GM18951 (cell line): ENCODE data around the gene SMARCD3.

Experiments used
- POLR2A ChIP-seq: IDR thresholded peaks from 4 replicates; pipeline ENCODE4 v1.6.1; 2011; ENCODE audit warnings: mild to moderate bottlenecking; ENCODE audit not compliant: insufficient read length, insufficient read depth; ENCODE audit errors: extremely low read depth
- in situ Hi-C: fragments of 300-500 bp; cut with MboI; formaldehyde crosslinking; loops from one replicate; pipeline ENCODE4 v1.12.0; 2022; ENCODE audit warnings: low sequenced_read_pairs, mixed read lengths, inconsistent platforms; ENCODE audit not compliant: unreplicated experiment

Gene SMARCD3

DNA sequence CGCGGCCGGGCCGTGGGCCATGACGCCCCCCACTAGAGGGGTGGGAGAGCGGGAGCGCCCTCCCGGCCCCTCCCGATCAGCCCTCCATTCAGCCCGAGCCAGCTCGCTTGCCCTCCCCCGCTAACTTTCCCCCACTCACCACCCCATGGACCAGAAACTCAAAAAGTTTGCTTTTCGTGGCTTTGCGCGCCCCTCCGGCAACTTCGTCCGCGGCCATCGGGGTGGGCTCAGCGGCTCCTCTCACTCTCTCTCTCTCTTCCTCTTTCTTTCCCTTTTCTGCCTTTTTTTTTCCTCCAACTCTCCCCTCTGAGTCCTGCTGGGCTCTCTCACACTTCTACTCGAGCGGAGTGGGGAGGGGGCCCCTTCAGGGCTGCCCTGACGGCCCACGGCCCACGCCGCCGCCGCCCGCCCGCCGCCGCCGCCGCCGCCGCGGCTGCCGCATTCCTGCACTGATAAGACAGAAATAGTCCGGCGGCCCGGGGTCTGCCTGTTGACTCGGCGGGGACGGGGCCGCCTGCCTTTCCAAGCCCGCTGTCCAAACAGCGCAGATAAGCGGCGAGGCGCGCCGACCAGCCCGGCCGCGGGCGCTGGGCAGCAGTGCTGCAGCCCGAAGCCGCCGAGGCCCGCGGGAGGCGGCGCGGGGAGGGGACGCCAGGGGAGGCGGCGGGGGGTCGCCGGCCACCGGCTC is at the start of gene SMARCD3:
TSS of gene SMARCD3 (minus strand) at position 349 of the 688 bp plus-strand sequence. CDS start at position 217, 132 bp downstream.
- in situ Hi-C loops, result no loop called here
- TF ChIP-seq POLR2A, result no peak

DNA sequence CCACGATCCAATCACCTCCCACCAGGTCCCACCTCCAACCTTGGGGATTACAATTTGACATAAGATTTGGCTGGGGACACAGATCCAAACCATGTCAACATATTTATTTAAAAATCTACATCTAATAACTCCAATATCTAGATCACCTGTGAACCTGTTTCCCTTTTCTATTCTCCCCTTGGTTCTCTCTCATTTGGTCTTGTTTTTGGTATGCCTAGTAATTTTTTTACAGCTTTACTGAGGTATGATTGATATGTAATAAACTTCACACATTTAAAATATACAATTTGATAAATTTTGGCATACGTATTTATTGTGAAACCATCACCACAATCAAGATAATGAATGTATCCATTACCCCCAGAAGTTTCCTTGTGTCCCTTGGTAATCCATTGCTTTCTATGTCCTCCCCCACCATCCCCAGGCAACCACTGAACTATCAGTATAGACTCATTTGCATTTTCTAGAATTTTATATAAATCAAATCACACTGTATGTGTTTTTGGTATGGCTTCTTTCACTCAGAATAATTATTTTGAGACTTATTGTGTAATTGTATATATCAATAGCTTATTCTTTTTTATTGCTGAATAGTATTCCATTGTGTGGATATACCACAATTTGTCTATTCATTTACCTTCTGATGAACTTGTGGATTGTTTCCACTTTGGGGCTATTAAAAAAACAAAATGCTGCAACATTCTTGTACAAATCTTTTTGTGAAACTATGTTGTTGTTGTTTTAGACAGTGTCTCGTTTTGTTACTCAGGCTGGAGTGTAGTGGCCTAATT is 47.9 kb upstream of the SMARCD3 start:
- in situ Hi-C loops, result no loop called here
- TF ChIP-seq POLR2A, result no peak

DNA sequence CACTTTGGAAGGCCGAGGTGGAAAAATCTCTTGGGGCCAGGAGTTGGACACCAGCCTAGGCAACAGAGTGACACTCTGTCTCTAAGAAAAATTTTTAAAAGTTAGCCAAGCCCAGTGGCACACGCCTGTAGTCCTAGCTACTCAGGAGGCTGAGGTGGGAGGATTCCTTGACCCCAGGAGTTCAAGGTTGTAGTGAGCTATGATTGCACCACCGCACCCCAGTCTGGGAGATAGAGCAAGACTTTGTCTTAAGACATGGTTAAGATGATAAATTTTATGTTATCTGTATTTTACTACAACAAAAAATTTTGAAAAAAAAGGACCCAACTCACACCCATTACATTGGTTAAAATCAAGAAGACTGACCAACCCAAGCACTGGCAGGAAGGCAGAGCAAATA is 44.4 kb upstream of the SMARCD3 start:
- no peak for TF ChIP-seq POLR2A
- in situ Hi-C loops, result no loop called here

DNA sequence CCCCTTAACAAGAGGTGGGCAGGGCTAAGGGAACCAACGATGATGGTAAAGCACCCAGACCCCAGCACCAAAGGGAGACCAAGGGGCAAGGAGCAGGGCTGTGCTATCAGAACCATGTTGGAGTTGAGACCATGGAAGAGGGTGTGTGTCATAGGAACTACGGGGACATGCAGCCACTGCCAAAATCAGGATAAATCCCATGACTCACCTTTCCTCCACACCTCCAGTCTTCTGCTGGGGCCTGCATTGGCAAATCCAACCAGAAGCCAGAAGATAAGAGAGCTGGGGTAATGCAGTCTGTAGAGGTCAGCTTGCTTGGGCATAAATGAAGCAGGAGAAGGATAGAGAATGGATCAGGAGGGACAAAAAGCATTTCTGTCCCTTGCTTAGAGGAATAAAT is 42.7 kb upstream of the SMARCD3 start:
- TF ChIP-seq POLR2A, result no peak

DNA sequence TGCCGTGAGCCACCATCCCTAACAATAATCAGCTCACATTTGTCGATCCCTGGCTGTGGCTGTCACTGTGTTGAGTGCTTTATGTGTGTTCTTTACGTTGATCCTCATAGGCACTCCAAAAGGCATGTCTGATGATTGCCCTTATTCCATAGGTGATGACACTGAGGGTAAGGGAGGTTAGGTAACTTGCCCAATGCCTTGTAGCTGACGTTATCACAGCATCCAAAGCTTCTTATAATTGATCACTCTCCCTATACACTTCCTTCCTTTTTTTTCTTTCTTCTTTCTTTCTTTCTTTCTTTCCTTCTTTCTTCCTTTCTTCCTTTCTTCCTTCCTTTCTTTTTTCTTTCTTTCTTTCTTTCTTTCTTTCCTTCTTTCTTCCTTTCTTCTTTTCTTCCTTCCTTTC is 41.9 kb upstream of the SMARCD3 start:
- TF ChIP-seq POLR2A, result no peak
- in situ Hi-C loops, result no loop called here

More for the DNA sequence above, 42.7 kb upstream of the SMARCD3 start:
- in situ Hi-C loops, result no loop called here

DNA sequence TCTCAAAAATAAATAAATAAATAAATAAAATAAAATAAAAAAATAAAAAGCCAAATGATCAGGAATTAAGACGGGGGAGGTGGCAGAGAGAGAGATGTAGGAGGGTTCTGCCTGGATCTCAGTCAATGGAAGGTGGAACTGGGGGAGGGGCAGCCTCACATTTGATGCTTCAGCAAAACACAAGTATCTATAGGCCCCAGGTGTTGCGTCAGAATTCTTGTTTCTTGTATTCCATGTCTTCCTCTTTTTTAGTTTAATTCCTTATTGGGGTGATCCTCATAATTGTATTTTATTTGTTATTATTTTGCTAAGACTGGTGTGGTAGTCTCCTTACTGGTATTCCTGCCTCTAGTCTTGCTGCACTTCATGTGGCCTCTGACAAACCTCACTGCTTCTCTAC is 41.4 kb upstream of the SMARCD3 start:
- TF ChIP-seq POLR2A, result no peak
- in situ Hi-C loops, result no loop called here

DNA sequence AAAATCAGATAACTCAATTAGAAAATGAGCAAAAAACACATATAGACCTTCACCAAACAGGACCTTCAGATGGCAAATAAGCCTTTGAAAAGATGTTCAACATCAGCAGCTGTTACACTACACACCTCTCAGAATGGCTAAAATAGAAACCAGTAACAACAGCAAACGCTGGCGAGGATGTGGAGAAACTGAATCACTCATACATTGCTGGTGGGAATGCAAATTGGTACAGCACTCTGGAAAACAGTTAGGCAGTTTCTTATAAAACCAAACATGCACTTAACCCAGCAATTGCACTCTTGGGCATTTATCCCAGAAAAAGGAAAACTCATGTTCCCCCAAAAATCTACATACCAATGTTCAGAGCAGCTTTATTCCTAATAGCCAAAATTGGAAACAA is 37.7 kb upstream of the SMARCD3 start:
- no peak for TF ChIP-seq POLR2A
- in situ Hi-C loops, result no loop called here

DNA sequence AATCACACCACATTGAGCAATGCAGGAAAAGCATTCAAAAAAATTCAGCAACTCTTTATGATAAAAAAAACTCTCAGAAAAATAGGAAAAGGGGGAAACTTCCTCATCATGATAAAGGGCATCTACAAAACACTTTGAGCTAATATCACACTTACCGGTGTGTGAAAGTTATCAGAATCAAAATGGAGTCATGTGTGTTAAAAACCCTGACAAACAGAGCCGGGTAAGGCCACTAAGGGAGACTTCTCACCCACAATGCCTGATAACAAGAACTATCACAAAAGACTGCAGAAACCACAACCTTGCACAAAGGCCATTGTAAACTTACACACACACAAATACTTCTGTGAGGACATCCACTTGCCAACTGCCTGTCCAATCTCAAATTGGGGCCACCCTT is 34.8 kb upstream of the SMARCD3 start:
- no peak for TF ChIP-seq POLR2A
- in situ Hi-C loops, result no loop called here

DNA sequence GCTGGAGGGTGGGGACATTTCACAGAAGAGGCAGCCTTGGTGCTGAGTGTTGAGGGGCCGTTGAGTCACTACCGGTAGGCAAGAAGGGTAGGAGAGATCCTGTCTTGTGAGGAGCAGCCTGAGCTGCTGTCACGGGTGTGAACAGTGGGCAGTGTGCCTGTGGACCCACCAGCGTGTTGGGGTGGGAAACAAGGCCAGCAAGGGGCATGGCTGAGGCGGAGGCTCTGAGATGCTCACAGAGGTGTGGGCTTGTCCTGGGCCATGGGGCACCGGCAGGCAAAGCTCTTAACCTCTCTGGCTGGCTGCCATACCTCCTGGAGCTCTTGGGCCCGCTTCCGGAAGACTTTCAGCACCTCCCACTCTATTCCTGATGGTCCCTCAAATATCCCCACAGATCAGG is 33.6 kb upstream of the SMARCD3 start:
- no peak for TF ChIP-seq POLR2A
- in situ Hi-C loops, result no loop called here

DNA sequence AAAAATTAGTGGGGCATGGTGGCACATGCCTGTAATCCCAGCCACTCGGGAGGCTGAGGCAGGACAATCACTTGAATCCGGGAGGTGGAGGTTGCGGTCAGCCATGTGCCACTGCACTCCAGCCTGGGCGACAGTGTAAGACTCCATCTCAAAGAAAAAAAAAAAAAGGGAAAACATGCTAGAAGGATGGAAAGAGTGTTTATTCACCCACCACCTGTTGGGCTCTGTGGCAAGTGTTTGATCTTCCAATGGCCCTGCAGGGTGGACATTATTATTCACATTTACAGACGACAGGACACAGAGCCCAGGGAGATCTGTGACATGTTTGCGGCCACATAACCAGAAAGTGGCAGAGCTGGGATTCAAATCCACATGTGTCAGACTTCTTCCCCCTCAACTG is 33.2 kb upstream of the SMARCD3 start:
- TF ChIP-seq POLR2A, result no peak
- in situ Hi-C loops, result no loop called here

DNA sequence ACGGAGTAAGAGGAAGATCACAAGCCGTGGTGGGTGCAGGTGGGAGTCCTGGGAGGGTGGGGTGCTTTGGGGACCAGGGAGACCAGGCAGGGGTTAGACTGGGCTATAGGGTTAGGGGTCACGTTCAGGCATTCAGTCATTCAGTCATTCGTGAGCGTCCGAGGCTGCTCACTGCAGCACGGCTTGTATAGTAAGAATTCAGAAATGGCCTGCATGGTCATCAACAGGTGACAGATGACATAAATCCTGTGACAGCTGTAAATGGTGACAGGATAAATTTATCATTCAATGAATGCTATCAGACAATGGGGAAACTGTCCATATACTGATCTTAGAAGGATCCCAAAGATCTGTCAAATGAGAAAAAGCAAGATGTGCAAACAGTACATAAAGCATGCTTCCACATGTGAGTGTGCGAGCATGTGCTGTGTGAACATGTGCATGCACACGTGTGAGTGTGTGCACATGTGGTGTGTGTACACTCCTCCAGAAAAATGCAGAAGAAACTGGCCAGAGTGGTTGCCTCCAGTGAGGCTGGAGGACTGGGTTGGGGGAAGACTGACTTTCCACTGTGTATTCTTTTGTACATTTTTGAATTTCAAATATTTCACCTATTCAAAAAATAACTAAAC is 32.0 kb upstream of the SMARCD3 start:
- in situ Hi-C loops, result no loop called here
- no peak for TF ChIP-seq POLR2A

DNA sequence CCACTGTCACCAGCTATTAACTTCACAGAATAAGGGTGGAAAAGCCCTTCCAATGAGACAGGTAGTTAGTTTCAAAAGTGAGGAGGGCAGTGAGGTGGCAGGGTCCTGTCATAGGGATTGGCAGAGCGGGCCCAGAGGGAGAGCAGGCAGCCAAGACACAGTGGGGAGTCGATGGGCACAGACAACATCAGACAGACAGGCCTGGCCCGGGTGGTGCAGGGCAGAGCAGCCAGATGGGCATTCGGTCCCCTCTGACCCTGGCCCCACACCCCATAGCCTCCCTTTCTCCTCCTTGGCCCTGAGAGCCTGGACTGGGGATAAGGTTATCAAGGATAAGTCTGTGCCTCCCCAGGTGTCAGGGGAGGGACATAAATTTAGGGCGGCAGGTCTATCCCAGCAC is 31.4 kb upstream of the SMARCD3 start:
- TF ChIP-seq POLR2A, result no peak
- in situ Hi-C loops, result no loop called here

DNA sequence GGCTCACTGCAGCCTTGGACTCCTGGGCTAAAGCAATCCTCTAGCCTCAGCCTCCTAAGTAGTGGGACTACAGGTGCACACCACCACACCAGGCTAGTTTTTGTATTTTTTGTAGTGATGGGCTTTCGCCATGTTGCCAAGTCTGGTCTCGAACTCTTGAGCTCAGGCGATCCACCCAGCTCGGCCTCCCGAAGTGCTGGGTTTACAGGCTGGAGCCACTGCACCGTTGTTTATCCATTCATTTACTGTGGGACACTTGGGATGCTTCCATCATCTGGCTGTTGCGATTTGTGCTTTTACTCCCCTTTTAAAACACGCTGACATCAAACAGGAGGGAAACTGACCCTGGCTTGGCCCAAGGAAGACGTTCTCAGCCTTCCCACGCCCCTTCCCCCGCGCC is 30.5 kb upstream of the SMARCD3 start:
- in situ Hi-C loops, result no loop called here
- TF ChIP-seq POLR2A, result no peak

DNA sequence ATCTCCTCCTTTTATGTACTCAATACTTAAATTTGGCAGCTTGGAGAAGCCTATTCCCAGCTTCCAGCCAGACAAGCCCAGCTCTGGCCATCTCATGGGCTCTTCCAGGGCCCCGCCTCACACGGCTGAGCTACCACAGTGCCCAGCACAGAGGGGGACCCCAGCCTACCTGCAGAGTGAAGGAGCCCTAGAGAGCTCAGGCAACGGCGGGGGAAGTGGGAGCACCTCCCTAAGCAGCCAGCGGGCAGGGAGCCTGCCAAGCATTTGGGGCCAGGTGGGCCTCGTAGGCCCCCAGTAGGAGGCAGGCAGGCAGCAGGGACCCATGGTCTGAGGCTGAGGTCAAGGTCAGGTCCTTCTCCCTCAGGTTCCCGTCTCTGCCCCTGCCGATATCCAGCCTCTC is 29.1 kb upstream of the SMARCD3 start:
- in situ Hi-C loops, result no loop called here

More for the DNA sequence above, 29.1 kb upstream of the SMARCD3 start:
- no peak for TF ChIP-seq POLR2A
